OCI-LY1 (cell line): ENCODE measurements around the gene RASSF5.

ENCODE experiments used
- H2AFZ ChIP-seq: fragments of 200-600 bp; sonication (generic), shearing (Covaris generic); 2 replicates; pipeline ENCODE4 v1.6.0; 2014; ENCODE audit warnings: antibody characterized with exemption, mild to moderate bottlenecking, low read length
- H3F3A ChIP-seq: fragments of 200-600 bp; sonication (generic), shearing (Covaris generic); 2 replicates; pipeline ENCODE4 v1.6.0; 2014; ENCODE audit warnings: mild to moderate bottlenecking, antibody characterized with exemption, low read length, moderate library complexity; ENCODE audit not compliant: insufficient read depth
- H3K27ac ChIP-seq: fragments of 200-600 bp; sonication (generic); 2 replicates; pipeline ENCODE4 v1.5.1; 2014; ENCODE audit warnings: low read length, mixed run types, mild to moderate bottlenecking, low read depth; ENCODE audit not compliant: poor library complexity, severe bottlenecking
- H3K27me3 ChIP-seq: fragments of 200-600 bp; sonication (generic); 2 replicates; pipeline ENCODE4 v1.6.0; 2014; ENCODE audit warnings: antibody characterized with exemption, mild to moderate bottlenecking, low read length, moderate library complexity; ENCODE audit not compliant: insufficient read depth
- H3K36me3 ChIP-seq: fragments of 200-600 bp; sonication (generic); 2 replicates; pipeline ENCODE4 v1.6.1; 2014; ENCODE audit warnings: mild to moderate bottlenecking, antibody characterized with exemption, low read length, moderate library complexity, mixed read lengths; ENCODE audit not compliant: insufficient read depth
- H3K4me1 ChIP-seq: fragments of 200-600 bp; sonication (generic); 2 replicates; pipeline ENCODE4 v1.5.1; 2014; ENCODE audit warnings: mild to moderate bottlenecking, low read length, moderate library complexity; ENCODE audit not compliant: insufficient read depth, severe bottlenecking
- H3K4me2 ChIP-seq: fragments of 200-600 bp; sonication (generic), shearing (Covaris generic); 2 replicates; pipeline ENCODE4 v1.6.1; 2014; ENCODE audit warnings: low read length
- H3K4me3 ChIP-seq: fragments of 200-600 bp; sonication (generic); 2 replicates; pipeline ENCODE4 v1.5.1; 2014; ENCODE audit warnings: low read length, low read depth, mild to moderate bottlenecking, mixed read lengths; ENCODE audit not compliant: poor library complexity, severe bottlenecking
- H3K79me2 ChIP-seq: fragments of 200-600 bp; shearing (Covaris generic); 2 replicates; pipeline ENCODE4 v1.6.1; 2016; ENCODE audit warnings: mixed run types, low read length, mixed read lengths; ENCODE audit not compliant: insufficient read depth
- H3K9ac ChIP-seq: fragments of 200-600 bp; sonication (generic), shearing (Covaris generic); 2 replicates; pipeline ENCODE4 v1.6.1; 2014; ENCODE audit warnings: mild to moderate bottlenecking, low read length, mixed read lengths
- H3K9me2 ChIP-seq: fragments of 200-600 bp; sonication (generic), shearing (Covaris generic); 2 replicates; pipeline ENCODE4 v1.6.1; 2014; ENCODE audit warnings: low read depth, mild to moderate bottlenecking, low read length, mixed read lengths
- H3K9me3 ChIP-seq: fragments of 200-600 bp; shearing (Covaris generic); 2 replicates; pipeline ENCODE4 v1.6.1; 2014; ENCODE audit warnings: low read length, mixed read lengths
- H4K20me1 ChIP-seq: fragments of 200-600 bp; sonication (generic), shearing (Covaris generic); 2 replicates; pipeline ENCODE4 v1.6.0; 2016; ENCODE audit warnings: mild to moderate bottlenecking, low read length; ENCODE audit not compliant: insufficient read depth
- CTCF ChIP-seq: fragments of 200-600 bp; sonication (generic), shearing (Covaris generic); IDR thresholded peaks from 2 replicates; pipeline ENCODE4 v1.5.1; 2017; ENCODE audit warnings: mild to moderate bottlenecking, antibody characterized with exemption, low read length, moderate library complexity, mixed read lengths
- EZH2 ChIP-seq: fragments of 200-600 bp; sonication (generic), shearing (Covaris generic); IDR thresholded peaks from 2 replicates; pipeline ENCODE4 v1.8.0; 2017; ENCODE audit warnings: borderline replicate concordance, mixed run types, mild to moderate bottlenecking, antibody characterized with exemption, low read length, moderate library complexity, mixed read lengths

The RASSF5 gene

GRCh38 chr1:206563367-206564207 is 56.3 kb downstream of the RASSF5 start:
- Histone ChIP-seq H3K27me3 (no peaks in the 10 kb centered on the region), H3K27ac (peak overlapping the region; percentile 75), H4K20me1 (no peaks in the 10 kb centered on the region), H3F3A (no peaks in the 10 kb centered on the region), H3K9me2 (no peaks in the 10 kb centered on the region), H3K9me3 (no peaks in the 10 kb centered on the region), H3K4me1 (peaks cover 57% of the 10 kb centered on the region), H3K36me3 (peaks cover 54% of the 10 kb centered on the region; the same call in 1 of the 2 replicates), H3K4me2 (peak overlapping the region; percentile 72), H2AFZ (no peak overlapping the region), H3K9ac (peak overlapping the region; percentile 45; the same call in 1 of the 2 replicates), H3K4me3 (peak overlapping the region; percentile 48), H3K79me2 (no peaks in the 10 kb centered on the region)
- no peak for TF ChIP-seq CTCF
- TF ChIP-seq EZH2: no peak

- Histone ChIP-seq H2AFZ (no peak overlapping the region), H3K4me2 (no peak overlapping the region), H4K20me1 (no peaks in the 10 kb centered on the region), H3K27me3 (no peaks in the 10 kb centered on the region), H3K27ac (no peak overlapping the region), H3K36me3 (peaks cover 53% of the 10 kb centered on the region; the same call in 1 of the 2 replicates), H3K9me3 (no peaks in the 10 kb centered on the region), H3K4me1 (peaks cover 37% of the 10 kb centered on the region), H3K9ac (no peak overlapping the region; the same call in 1 of the 2 replicates), H3K4me3 (no peak overlapping the region), H3F3A (no peaks in the 10 kb centered on the region), H3K79me2 (no peaks in the 10 kb centered on the region; the same call in 1 of the 2 replicates), H3K9me2 (no peaks in the 10 kb centered on the region)
- TF ChIP-seq CTCF (no peak), EZH2 (no peak)
These were observed 58.7 kb downstream of the RASSF5 start for GRCh38 chr1:206565995-206566394.

- peaks cover 37% of the 10 kb centered on the region for H3K4me1 ChIP-seq
- no peaks in the 10 kb centered on the region for H3K9me2 ChIP-seq
- no peaks in the 10 kb centered on the region; the same call in 1 of the 2 replicates for H3K79me2 ChIP-seq
- H3K27me3 ChIP-seq: no peaks in the 10 kb centered on the region
- no peak overlapping the region for H3K4me3 ChIP-seq
- H3K27ac ChIP-seq: no peak overlapping the region
- no peak for TF ChIP-seq CTCF
- no peak for TF ChIP-seq EZH2
- H3K9ac ChIP-seq: no peak overlapping the region; the same call in 1 of the 2 replicates
- peaks cover 46% of the 10 kb centered on the region; the same call in 1 of the 2 replicates for H3K36me3 ChIP-seq
- H3F3A ChIP-seq: no peaks in the 10 kb centered on the region
- H2AFZ ChIP-seq: no peak overlapping the region
- H3K9me3 ChIP-seq: no peaks in the 10 kb centered on the region
- H3K4me2 ChIP-seq: peak overlapping the region; percentile 5; the same call in 1 of the 2 replicates
- no peaks in the 10 kb centered on the region for H4K20me1 ChIP-seq
These were observed 59.7 kb downstream of the RASSF5 start for GRCh38 chr1:206566999-206567398.
